ENCODE results near the gene ETFRF1.

ETFRF1 gene

GRCh38 chr12:25236626-25237025 is 41.6 kb downstream of the ETFRF1 start:
- no peak overlapping the region for H3K14ac ChIP-seq (ENCODE audit: low read length in 2 of 2)
- no peak overlapping the region for H3K4me3 ChIP-seq (ENCODE audit: insufficient read depth in 1 of 2, low read depth in 1 of 2, low read length in 2 of 2)
- no peak overlapping the region for H3K23ac ChIP-seq (ENCODE audit: low read length in 2 of 2)
- no peak overlapping the region for H2BK12ac ChIP-seq (ENCODE audit: low read length in 2 of 2)
- H2BK5ac ChIP-seq (ENCODE audit: low read depth, low read length, poor library complexity, severe bottlenecking), result no peak overlapping the region
- no peak overlapping the region for H3K4ac ChIP-seq (ENCODE audit: low read depth in 1 of 2, low read length in 2 of 2)
- no peak overlapping the region for H2BK120ac ChIP-seq (ENCODE audit: low read depth, low read length)
- no peak overlapping the region for H4K91ac ChIP-seq (ENCODE audit: low read length)
- no peak overlapping the region for H2AK5ac ChIP-seq (ENCODE audit: low read length, severe bottlenecking)
- H3K27me3 ChIP-seq (ENCODE audit: control insufficient read depth in 1 of 2, insufficient read depth in 1 of 2, low read length in 2 of 2), result no peaks in the 10 kb centered on the region
- H3K9me3 ChIP-seq (ENCODE audit: control insufficient read depth, low read length), result no peaks in the 10 kb centered on the region
- DNase-seq, result no peak
- no peak overlapping the region for H3K27ac ChIP-seq (ENCODE audit: low read length, poor library complexity, severe bottlenecking)
- peaks cover 33% of the 10 kb centered on the region for H3K79me1 ChIP-seq (replicated peaks; ENCODE audit: low read length, poor library complexity, severe bottlenecking)
- no peak overlapping the region for H3K18ac ChIP-seq (ENCODE audit: low read depth in 1 of 2, low read length in 2 of 2)
- WGBS, result 94% methylated on average over 2 of the region's 4 CpGs
- H3K4me1 ChIP-seq (ENCODE audit: control insufficient read depth, insufficient read depth, low read depth, low read length), result no peaks in the 10 kb centered on the region
- H4K8ac ChIP-seq (ENCODE audit: low read length), result no peak overlapping the region
- peaks cover 0 to 29% of the 10 kb centered on the region in 2 experiments for H3K36me3 ChIP-seq (ENCODE audit: control insufficient read depth in 1 of 2, insufficient read depth in 2 of 2, low read depth in 1 of 2, low read length in 2 of 2)
- peak overlapping the region; percentile 36 for H3K9ac ChIP-seq (ENCODE audit: low read length)
- no peak overlapping the region for H2AFZ ChIP-seq (ENCODE audit: low read depth, low read length)
- no peak overlapping the region for H3K4me2 ChIP-seq (ENCODE audit: low read length, poor library complexity, severe bottlenecking)
- no peak overlapping the region for H2BK15ac ChIP-seq (ENCODE audit: low read depth, poor library complexity, severe bottlenecking)

DNA sequence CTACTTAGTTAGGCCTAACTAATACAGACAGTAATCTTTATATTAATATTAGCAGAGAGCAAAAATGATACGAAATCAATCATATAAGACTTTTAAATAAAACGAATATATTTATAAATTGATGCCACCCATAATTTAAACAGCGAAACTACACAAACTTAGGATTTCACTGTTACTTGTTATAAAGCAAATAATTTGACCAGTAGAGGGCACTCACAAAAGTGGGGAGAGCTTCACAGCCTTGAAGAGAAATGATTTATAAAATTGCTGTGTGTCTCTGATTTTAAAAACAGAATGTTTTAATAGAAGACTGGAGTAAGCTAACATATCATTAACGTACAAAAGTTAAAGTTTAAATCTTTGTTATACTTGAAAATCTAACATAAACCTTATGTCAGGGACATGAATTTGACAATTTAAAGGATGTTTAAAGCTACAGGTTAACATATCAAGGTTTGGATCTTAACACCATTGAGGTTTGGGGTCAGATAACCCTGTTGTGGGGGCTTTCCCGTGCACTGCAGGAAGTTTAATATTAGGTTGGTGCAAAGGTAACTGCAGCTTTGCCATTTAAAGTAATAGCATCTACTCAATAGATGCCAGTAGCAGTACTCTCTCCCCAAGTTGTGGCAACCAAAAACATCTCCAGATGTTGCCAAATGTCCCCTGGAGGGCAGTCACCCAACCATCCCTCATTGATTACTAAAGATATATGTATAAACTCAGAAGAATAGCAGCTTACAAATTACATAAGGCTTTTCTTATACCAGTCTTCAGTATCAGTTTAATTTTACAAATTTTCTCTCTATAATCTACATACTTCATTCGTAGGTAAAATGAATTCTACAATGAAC is 46.4 kb downstream of the ETFRF1 start:
- H3K79me1 ChIP-seq (replicated peaks; ENCODE audit: low read length, poor library complexity, severe bottlenecking), result peaks cover 15% of the 10 kb centered on the region
- H2BK12ac ChIP-seq (ENCODE audit: low read length in 2 of 2), result no peak overlapping the region
- H2AK5ac ChIP-seq (ENCODE audit: low read length, severe bottlenecking), result no peak overlapping the region
- H2BK5ac ChIP-seq (ENCODE audit: low read depth, low read length, poor library complexity, severe bottlenecking), result no peak overlapping the region
- H3K4ac ChIP-seq (ENCODE audit: low read depth in 1 of 2, low read length in 2 of 2), result no peak overlapping the region
- H3K4me3 ChIP-seq (ENCODE audit: insufficient read depth in 1 of 2, low read depth in 1 of 2, low read length in 2 of 2), result no peak overlapping the region
- H3K9me3 ChIP-seq (ENCODE audit: control insufficient read depth, low read length), result no peaks in the 10 kb centered on the region
- no CpG with 5 or more reads among the region's 6 CpGs for WGBS
- H2BK120ac ChIP-seq (ENCODE audit: low read depth, low read length), result peak overlapping the region; percentile 34
- no peaks in the 10 kb centered on the region for H3K4me1 ChIP-seq (ENCODE audit: control insufficient read depth, insufficient read depth, low read depth, low read length)
- H3K14ac ChIP-seq (ENCODE audit: low read length in 2 of 2), result no peak overlapping the region
- H3K27ac ChIP-seq (ENCODE audit: low read length, poor library complexity, severe bottlenecking), result no peak overlapping the region
- H3K23ac ChIP-seq (ENCODE audit: low read length in 2 of 2), result no peak overlapping the region
- no peak overlapping the region for H4K8ac ChIP-seq (ENCODE audit: low read length)
- H2BK15ac ChIP-seq (ENCODE audit: low read depth, poor library complexity, severe bottlenecking), result no peak overlapping the region
- H3K18ac ChIP-seq (ENCODE audit: low read depth in 1 of 2, low read length in 2 of 2), result no peak overlapping the region
- H3K4me2 ChIP-seq (ENCODE audit: low read length, poor library complexity, severe bottlenecking), result no peak overlapping the region
- peaks cover 0 to 35% of the 10 kb centered on the region in 2 experiments for H3K36me3 ChIP-seq (ENCODE audit: control insufficient read depth in 1 of 2, insufficient read depth in 2 of 2, low read depth in 1 of 2, low read length in 2 of 2)
- DNase-seq, result peak; percentile 67
- H2AFZ ChIP-seq (ENCODE audit: low read depth, low read length), result no peak overlapping the region
- no peaks in the 10 kb centered on the region for H3K27me3 ChIP-seq (ENCODE audit: control insufficient read depth in 1 of 2, insufficient read depth in 1 of 2, low read length in 2 of 2)
- H4K91ac ChIP-seq (ENCODE audit: low read length), result no peak overlapping the region
- H3K9ac ChIP-seq (ENCODE audit: low read length), result peak overlapping the region; percentile 61

GRCh38 chr12:25242981-25243679 is 48.1 kb downstream of the ETFRF1 start:
- peak; percentile 15 for DNase-seq
- Histone ChIP-seq H3K4ac (ENCODE audit: low read depth in 1 of 2, low read length in 2 of 2) (no peak overlapping the region), H2BK15ac (ENCODE audit: low read depth, poor library complexity, severe bottlenecking) (no peak overlapping the region), H3K4me1 (ENCODE audit: control insufficient read depth, insufficient read depth, low read depth, low read length) (no peaks in the 10 kb centered on the region), H2AFZ (ENCODE audit: low read depth, low read length) (no peak overlapping the region), H3K9me3 (ENCODE audit: control insufficient read depth, low read length) (no peaks in the 10 kb centered on the region), H3K14ac (ENCODE audit: low read length in 2 of 2) (no peak overlapping the region), H4K91ac (ENCODE audit: low read length) (no peak overlapping the region), H2AK5ac (ENCODE audit: low read length, severe bottlenecking) (no peak overlapping the region), H3K36me3 (ENCODE audit: control insufficient read depth in 1 of 2, insufficient read depth in 2 of 2, low read depth in 1 of 2, low read length in 2 of 2) (peaks cover 1 to 26% of the 10 kb centered on the region in 2 experiments), H3K27me3 (ENCODE audit: control insufficient read depth in 1 of 2, insufficient read depth in 1 of 2, low read length in 2 of 2) (no peaks in the 10 kb centered on the region), H2BK120ac (ENCODE audit: low read depth, low read length) (no peak overlapping the region), H3K27ac (ENCODE audit: low read length, poor library complexity, severe bottlenecking) (no peak overlapping the region), H3K9ac (ENCODE audit: low read length) (no peak overlapping the region), H4K8ac (ENCODE audit: low read length) (no peak overlapping the region), H2BK5ac (ENCODE audit: low read depth, low read length, poor library complexity, severe bottlenecking) (no peak overlapping the region), H2BK12ac (ENCODE audit: low read length in 2 of 2) (no peak overlapping the region), H3K18ac (ENCODE audit: low read depth in 1 of 2, low read length in 2 of 2) (no peak overlapping the region), H3K23ac (ENCODE audit: low read length in 2 of 2) (no peak overlapping the region), H3K79me1 (replicated peaks; ENCODE audit: low read length, poor library complexity, severe bottlenecking) (peaks cover 10% of the 10 kb centered on the region), H3K4me2 (ENCODE audit: low read length, poor library complexity, severe bottlenecking) (no peak overlapping the region), H3K4me3 (ENCODE audit: insufficient read depth in 1 of 2, low read depth in 1 of 2, low read length in 2 of 2) (no peak overlapping the region)
- WGBS, result 90% methylated on average over 5 of the region's 5 CpGs

- no peak overlapping the region for H2BK15ac ChIP-seq (ENCODE audit: low read depth, poor library complexity, severe bottlenecking)
- no peak overlapping the region for H3K4ac ChIP-seq (ENCODE audit: low read depth in 1 of 2, low read length in 2 of 2)
- H3K18ac ChIP-seq (ENCODE audit: low read depth in 1 of 2, low read length in 2 of 2), result no peak overlapping the region
- H2BK5ac ChIP-seq (ENCODE audit: low read depth, low read length, poor library complexity, severe bottlenecking), result no peak overlapping the region
- H2AK5ac ChIP-seq (ENCODE audit: low read length, severe bottlenecking), result no peak overlapping the region
- no peak overlapping the region for H2BK12ac ChIP-seq (ENCODE audit: low read length in 2 of 2)
- H3K27me3 ChIP-seq (ENCODE audit: control insufficient read depth in 1 of 2, insufficient read depth in 1 of 2, low read length in 2 of 2), result no peaks in the 10 kb centered on the region
- no peak overlapping the region for H3K27ac ChIP-seq (ENCODE audit: low read length, poor library complexity, severe bottlenecking)
- no peak overlapping the region for H2AFZ ChIP-seq (ENCODE audit: low read depth, low read length)
- H4K8ac ChIP-seq (ENCODE audit: low read length), result no peak overlapping the region
- no peak overlapping the region for H3K4me2 ChIP-seq (ENCODE audit: low read length, poor library complexity, severe bottlenecking)
- H3K4me3 ChIP-seq (ENCODE audit: insufficient read depth in 1 of 2, low read depth in 1 of 2, low read length in 2 of 2), result no peak overlapping the region
- no peak overlapping the region for H3K14ac ChIP-seq (ENCODE audit: low read length in 2 of 2)
- H3K23ac ChIP-seq (ENCODE audit: low read length in 2 of 2), result no peak overlapping the region
- no peak overlapping the region for H2BK120ac ChIP-seq (ENCODE audit: low read depth, low read length)
- H3K4me1 ChIP-seq (ENCODE audit: control insufficient read depth, insufficient read depth, low read depth, low read length), result no peaks in the 10 kb centered on the region
- H3K9ac ChIP-seq (ENCODE audit: low read length), result no peak overlapping the region
- H3K9me3 ChIP-seq (ENCODE audit: control insufficient read depth, low read length), result no peaks in the 10 kb centered on the region
- no peak for DNase-seq
- H3K79me1 ChIP-seq (replicated peaks; ENCODE audit: low read length, poor library complexity, severe bottlenecking), result peaks cover 10% of the 10 kb centered on the region
- no peak overlapping the region for H4K91ac ChIP-seq (ENCODE audit: low read length)
- H3K36me3 ChIP-seq (ENCODE audit: control insufficient read depth in 1 of 2, insufficient read depth in 2 of 2, low read depth in 1 of 2, low read length in 2 of 2), result peaks cover 3 to 26% of the 10 kb centered on the region in 2 experiments
Measured at GRCh38 chr12:25243680-25243990, 48.6 kb downstream of the ETFRF1 start.

Data from mesenchymal stem cell (in vitro differentiated cells and primary cell).